GM19455 (cell line): Measurements from ENCODE around the gene PSTPIP2.
"Not testable (repeated sequence)": the region's sequence is repeated elsewhere in the genome, so short reads cannot be mapped to it uniquely, and the experiment has no call there.

Source experiments
- ATAC-seq: cut with Tn5 transposase; IDR thresholded peaks from one replicate; pipeline ENCODE4 v1.9.1; 2021; ENCODE audit not compliant: unreplicated experiment

Gene PSTPIP2

DNA sequence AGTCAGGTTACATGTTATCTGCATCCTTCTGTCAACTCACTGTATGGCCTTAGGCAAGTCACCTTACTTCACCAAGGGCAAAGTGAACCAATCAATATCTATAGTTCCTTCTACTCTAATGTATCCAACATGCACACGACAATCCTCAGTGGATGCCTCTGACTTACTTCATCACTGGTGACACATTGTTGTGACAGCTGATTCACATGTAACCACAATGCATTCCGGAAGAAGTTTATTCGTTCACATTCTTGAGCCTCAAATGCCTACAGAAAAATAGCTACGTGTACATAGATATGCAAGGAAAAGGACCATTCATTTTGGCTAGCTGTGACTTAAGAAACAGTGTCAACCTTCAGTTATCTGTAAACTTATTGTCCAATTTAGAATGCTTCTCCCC is 78.6 kb downstream of the PSTPIP2 start:
- ATAC-seq: no peak

DNA sequence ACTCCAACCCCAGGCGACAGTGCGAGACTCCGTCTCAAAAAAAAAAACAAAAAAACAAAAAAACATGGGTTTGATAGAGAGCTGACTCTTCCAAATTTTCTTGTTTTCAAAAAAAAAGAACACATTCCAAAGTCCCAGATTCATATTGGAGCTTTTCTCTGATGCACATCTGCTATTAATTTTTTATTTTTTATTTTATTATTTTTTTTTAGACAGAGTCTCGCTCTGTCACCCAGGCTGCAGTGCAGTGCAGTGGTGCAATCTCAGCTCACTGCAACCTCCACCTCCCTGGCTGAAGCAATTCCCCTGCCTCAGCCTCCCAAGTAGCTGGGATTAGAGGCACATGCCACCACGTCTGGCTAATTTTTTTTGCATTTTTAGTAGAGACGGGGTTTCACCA is 79.5 kb downstream of the PSTPIP2 start:
- ATAC-seq: not testable (repeated sequence)

DNA sequence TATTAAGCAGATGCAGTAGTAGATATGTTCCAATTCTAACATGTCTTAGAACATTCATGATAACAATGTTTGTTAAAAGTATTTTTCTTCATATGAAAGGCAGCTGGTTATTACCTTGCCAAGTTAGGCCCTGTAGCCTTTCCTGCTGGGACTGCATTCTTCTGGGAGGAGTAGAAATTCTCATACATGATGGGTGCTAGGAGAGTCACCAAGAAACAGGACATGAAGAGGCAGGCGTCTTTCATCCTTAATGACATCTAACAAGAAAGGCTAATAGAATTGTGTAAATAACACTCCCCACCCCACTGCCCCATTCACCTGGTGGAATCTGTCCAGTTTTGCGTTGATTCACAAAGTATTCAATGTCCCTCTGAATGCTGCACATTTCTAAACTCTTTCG is 80.3 kb downstream of the PSTPIP2 start:
- ATAC-seq: no peak

DNA sequence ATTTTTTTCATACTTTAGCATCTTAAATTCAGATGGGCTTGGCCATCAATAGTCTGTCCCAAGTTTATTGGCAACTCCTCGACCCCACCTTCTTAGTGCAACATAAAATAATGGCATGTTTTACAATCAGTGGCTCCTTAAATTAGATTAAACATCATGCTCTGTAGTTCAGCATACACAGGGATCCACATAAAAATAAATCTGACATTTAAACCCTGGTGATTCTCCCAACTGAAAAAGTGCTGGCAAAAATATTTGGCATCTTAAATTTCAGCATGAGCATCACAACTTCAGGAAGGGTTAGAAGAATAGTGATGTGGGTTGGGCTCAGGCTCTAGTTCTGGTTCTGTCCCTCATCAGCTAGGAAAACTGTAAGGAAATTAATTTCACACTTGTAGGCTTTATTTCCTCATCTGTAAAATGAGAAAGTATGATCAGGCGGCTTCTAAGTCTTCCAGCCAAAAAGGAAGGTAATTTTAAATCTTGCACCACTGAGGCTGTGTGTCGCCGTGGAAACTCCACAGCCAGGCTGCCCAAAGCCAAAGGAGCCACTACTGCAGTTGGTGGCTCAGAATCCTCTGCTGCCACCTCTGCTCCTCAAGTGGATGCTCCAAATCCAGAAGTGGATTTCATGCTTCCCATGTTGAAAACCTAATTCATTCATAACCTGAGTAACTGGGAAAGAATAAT is 87.4 kb downstream of the PSTPIP2 start:
- ATAC-seq: no peak

DNA sequence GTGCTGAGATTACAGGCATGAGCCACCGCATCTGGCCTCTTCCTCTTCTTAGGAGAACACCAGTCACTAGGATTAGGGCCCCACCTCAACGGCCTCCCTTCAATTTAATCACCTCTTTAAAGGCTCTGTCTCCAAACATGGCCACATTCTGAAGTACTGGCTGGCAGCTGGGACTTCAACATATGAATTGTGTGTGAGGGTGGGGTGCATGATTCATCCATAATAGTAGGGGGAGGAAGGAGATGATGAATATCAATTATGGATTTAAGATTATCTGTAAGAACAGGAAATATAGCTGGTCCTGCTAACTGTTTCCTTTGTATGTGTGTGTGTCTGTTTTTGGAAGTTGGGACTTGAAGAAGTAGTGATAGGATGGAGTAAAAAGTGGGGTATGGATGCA is 90.2 kb downstream of the PSTPIP2 start:
- no peak for ATAC-seq

DNA sequence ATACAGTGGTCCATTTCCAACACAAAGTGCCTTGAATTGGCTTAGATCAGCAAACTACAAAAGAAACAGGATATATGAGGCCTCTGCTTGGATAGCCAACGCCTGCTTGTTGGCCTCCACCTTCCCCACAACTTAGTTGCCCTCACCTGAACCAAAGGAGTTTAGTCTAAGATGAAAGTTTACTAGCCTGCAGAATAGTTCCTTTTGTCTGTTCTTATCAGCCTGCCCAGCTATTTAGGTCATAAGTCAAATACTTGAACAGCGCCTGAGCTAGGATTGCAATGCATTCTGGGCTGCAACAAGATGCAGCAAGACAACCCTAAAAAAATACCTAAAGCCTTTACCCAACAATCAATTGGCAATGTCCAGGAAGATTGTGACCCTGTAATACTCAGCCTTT is 91.8 kb downstream of the PSTPIP2 start:
- ATAC-seq: no peak

DNA sequence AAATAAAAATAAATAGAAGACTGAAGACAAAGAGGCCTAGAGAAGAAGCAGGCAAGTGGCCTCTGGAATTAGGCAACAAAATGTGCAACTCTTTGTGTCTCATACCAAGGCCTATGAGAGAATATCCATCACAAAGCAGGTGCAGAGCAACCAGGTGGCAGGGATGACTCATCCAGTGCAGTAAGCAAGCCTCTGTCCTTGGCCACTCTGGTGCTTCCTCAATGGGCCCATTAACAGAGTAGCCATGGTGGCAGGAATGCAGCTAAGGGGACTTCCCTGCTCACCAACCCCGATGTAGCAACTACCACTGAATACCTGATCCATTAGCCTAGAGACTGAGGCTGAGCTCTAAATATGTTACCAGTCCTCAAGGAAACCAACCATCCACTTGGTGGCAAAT is 94.0 kb downstream of the PSTPIP2 start:
- no peak for ATAC-seq

DNA sequence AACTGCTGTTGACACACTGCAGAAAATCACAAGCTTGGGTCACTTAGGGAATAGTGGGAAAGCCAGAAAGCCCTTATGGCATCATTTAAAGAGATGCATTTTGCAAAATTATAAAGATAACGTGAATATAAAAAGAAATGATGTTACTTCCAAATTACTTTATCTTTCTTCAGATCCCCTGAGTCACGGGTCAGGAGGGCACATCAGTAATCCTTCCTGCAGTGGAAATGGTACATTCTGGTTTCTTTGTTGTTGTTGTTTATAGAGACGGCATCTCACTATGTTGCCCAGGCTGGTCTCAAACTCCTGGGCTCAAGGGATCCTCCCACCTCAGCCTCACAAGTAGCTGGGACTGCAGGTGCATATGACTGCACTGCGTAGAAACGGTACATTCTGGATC is 95.1 kb downstream of the PSTPIP2 start:
- no peak for ATAC-seq

DNA sequence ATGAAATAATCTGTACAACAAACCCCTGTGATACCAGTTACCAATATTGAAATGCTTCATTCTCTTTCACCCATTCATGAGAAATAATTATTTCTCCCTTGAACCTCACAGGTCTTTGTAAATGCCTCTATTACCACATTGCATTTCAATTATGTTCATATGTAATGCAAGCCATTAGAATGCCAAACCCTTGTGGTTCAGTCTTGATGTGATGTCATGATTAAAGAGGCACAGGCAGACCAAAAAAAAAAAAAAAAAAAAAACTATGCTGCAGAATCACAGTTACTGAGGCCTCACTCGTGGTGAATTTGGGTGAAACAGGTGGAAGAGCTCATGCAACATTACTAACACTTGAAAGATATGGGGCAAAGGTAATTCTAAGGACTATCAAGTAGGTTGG is 95.5 kb downstream of the PSTPIP2 start:
- ATAC-seq: no peak

DNA sequence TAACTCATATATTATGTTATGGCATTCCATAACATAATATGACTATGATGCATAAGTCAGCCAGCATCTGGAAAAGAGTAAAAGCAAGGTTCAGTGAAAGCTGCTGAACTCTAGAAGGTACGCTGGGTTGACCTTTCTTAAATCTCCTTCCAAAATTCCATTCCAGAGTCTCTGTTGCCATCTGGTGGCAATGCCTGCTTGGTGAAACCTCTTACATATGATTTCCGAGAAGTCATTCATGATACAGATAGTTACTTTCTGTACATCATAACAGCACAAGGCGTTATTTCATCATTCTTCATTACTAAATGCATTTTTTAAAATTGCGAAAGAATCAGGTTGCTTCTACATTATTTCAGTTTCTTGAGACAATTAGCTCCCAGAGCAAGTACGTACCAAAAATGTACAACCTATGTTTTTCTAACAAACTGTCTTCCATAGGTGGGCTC is 97.9 kb downstream of the PSTPIP2 start:
- ATAC-seq: no peak

DNA sequence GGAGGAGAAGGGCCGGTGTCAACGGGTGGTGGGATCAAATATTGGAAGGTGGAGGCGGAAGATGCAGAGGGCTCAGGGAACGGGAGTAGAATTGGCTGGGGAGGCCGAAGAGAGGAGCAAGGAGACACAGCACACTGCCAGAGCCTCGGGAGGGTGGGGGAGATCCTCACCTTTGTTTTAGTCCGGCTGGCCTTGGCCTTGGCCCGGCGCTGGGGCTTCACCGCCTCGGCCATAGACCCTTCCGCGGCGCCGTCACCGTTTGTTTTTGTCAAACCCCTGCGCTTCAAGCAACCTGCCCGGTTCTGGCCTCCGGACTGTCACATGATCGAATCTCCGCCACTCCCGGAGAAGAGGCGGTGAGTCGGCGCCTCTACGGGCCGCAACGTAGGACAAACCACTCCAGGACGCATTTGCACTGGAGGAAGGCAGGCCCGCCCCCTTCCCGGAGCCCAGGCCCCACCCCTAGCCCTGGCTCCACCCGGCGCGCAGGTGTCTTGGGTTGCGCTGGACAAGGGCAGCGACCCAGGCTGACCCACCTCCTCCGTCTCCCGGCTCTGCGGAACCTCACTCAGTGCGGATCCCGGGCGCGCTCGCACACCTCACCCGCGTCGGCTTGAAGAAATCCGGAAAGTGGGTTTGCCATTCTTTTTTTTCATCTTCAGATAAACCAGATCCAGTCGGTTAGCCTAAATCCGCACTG is 104.9 kb downstream of the PSTPIP2 start, which contains the start of gene EPG5:
Gene EPG5, minus strand, starts transcription at position 323 of the 700 bp plus-strand sequence. Its CDS starts 90 bp downstream, at position 233.
- ATAC-seq: peak; percentile 96

DNA sequence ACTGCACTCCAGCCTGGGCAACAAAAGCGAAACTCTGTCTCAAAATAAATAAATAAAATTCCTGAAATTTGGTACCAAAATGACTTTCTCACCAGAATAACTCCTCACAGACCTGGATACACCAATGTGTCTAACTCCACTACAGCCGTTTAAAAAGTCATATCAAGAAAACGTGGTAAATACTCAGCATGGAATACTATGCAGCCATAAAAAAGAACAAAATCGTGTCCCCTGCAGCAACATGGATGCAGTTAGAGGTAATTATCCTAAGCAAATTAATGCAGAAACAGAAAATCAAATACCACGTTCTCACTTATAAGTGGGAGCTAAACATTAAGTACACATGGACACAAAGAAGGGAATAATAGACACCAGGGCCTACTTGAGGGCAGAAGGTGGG is 107.1 kb downstream of the PSTPIP2 start:
- not testable (repeated sequence) for ATAC-seq

DNA sequence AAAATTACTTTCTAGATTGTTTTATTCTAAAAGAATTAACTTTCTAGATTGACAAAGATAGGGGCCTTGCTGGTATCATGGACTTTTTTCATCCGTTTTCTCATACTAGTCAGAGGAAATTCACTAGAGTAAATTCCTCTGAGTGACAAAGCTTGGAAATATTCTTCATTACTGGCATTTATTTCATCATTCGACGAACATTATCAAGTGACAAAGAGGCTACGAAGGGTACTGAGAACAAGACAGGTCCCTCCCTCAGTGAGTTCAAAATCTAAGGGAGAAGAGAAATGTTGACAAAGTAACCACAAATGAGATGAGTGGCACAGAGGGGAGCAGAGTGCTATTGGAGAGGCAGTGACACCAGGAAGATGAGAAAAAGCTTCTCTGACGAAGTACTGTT is 109.2 kb downstream of the PSTPIP2 start:
- ATAC-seq: no peak

DNA sequence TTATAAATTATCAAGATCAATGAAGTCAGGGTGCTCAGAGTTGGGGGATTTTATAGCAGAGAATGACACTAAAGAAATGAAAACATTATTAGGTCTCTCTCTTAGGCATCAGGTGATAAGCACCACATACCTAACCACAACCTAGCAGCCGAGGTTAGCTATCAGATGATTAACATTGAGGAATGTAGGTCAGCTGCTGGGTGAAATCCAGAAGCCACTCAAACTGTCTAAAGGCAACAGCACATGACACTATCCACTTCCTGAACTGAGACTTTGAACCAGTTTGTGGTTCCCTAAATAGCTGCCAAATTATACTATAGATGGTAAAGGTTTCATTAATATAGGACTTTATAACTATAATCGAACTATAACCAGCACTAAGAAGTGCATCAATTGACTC is 109.6 kb downstream of the PSTPIP2 start:
- no peak for ATAC-seq

DNA sequence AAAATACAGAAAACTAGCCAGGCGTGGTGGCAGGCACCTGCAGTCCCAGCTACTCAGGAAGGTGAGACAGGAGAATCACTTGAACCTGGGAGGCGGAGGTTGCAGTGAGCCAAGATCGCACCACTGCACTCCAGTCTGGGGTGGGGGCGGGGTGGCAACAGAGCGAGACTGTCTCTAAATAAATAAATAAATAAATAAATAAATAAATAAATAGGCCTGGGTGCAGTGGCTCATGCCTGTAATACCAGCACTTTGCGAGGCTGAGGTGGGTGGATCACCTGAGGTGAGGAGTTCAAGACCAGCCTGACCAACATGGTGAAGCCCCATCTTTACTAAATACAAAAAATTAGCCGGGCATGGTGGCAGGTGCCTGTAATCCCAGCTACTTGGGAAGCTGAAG is 112.6 kb downstream of the PSTPIP2 start:
- not testable (repeated sequence) for ATAC-seq

DNA sequence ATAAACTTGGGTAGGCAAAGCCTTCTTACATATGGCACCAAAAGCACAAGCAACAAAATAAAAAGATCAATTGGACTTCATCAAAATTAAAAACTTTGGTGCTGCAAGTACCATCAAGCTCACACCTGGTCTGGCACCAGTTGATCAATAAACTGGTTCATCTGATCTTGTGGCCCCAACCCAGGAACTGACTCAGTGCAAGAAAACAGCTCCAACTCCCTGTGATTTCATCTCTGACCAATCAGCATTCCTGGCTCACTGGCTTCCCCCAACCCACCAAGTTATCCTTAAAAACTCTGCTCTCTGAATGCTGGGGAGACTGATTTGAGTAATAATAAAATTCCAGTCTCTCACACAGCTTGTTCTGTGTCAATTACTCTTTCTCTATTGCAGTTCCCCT is 113.3 kb downstream of the PSTPIP2 start:
- no peak for ATAC-seq

DNA sequence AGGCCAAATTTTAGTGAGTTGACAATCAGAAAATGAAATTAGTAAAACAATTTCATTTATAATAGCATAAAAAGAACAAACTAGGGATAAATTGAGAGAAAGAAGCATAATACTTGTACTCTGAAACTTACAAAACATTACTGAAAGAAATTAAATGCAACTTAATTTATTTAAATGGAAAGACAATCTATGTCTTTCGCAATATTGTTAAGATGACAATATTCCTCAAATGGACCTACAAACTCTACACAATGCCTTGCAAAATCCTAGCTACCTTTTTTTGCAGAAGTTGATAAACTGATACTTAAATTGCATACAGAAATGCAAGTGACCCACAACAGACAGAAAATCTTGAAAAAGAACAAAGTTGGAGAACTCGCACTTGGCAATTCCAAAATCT is 114.0 kb downstream of the PSTPIP2 start:
- ATAC-seq: no peak

DNA sequence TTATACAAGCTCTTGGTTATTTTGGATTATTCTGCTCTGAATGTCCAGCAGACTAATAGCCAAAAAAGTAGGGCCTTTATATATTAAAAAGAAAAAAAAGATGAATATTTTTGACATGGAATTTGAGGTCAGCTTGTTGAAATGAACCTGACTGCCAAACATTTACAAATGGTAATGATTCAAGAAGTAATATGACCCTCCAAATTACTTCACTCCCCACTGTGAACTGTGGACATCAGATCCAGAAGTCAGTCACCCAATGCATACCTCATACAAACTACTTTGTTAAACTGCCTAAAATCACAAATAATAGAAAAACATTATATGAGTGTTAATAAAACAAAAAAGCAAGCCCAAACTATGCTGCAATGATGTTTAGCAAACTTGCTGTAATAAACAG is 115.0 kb downstream of the PSTPIP2 start:
- no peak for ATAC-seq

DNA sequence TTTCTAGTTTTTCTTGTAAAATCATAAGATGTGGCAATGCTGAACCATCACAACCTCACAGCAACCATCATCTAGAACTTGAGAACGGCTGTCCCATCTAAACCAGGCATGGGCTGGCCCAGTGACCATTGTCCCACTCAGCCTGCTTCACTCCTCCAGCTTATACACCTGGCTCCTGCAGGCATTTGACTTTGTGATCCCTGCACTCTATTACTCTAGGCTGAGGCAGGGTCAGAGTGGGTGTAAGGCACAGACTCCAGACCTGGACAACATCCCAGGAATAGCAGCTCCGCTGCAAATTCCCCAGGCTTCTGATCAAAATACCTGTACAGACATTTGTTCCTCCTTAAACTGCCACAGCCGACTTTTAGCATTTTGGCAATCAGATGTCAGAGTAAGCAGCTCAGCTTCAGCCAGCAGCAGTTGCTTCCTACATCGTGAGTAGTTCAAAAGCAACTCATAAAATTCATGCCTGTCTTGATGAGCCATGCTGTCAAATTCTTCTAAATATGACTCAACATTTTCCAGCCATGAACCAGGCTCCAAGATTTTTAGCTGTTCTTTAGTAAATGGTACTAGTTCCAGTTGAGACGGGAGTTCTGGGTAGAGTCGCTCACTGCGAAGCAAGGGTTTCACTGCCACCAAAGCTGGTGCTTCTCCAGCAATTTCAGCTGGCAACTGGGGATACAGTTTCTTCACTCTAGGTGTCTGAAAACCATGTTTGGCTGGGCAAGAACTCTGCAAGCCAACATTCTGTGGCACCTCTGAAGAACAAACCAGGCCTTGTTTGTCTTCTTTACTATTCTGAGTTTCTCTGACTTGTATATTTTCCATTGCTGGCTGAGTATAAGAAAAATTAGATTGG is 117.8 kb downstream of the PSTPIP2 start:
- ATAC-seq: no peak

DNA sequence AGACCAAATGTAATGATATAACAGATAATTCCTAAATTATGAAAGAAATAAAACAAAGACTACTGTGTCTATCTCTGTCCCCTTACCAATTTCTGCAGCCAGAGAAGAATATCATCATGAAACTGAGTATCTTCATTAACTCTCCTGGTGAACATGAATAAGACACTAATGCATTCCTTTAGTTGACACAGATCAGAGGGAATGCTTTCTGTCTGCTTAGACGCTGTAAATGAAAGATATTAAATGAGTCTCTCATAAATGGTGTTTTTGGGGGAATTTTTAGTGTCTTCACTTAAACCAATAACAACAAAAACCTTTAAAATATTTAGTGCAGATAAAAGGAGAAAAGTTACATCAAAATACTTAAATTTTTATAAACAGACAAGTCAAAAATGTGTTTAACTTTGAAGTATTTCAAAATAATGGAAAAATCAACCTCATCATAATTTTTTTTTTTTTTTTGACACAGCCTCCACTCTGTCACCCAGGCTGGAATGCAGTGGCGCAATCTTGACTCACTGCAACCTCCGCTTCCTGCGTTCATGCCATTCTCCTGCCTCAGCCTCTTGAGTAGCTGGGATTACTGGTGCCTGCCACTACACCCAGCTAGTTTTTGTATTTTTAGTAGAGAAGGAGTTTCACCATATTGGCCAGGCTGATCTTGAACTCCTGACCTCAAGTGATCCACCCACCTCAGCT is 120.9 kb downstream of the PSTPIP2 start:
- ATAC-seq: no peak

DNA sequence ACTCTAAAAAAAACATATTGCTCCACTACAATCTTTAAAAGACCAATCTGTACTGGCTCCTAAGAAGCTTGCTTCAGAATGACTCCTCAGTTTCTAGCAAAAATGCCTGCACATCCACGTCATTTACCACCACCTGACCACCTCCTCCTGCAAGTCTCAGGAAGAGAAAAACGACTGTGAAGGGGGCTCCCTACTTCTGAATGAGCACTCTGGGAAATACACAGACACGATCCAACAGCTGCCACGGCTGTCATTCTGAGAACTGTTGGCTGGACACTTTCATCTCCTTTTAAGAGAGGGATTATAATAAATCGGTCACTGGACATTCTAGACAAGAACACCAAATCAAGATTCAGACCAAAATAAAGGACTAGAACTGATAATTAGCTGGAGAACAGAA is 126.4 kb downstream of the PSTPIP2 start:
- ATAC-seq: no peak
